WTC11 (cell line): ENCODE data around the gene NCBP2.

ENCODE experiments used
- CTCF ChIP-seq: fragments of 200-600 bp; IDR thresholded peaks from 2 replicates; pipeline ENCODE4 v1.8.0; 2022; ENCODE audit warnings: antibody characterized with exemption
- ESRRA ChIP-seq: sonication (generic); formaldehyde crosslinking; IDR thresholded peaks from 2 replicates; pipeline ENCODE4 v1.8.1; 2022; ENCODE audit warnings: mild to moderate bottlenecking, missing genetic modification reagents, borderline replicate concordance
- FOXP1 ChIP-seq: sonication (generic); formaldehyde crosslinking; IDR thresholded peaks from 2 replicates; pipeline ENCODE4 v1.8.0; 2022; ENCODE audit warnings: missing genetic modification reagents, mild to moderate bottlenecking, moderate library complexity, borderline replicate concordance
- FOXP4 ChIP-seq: sonication (generic); formaldehyde crosslinking; IDR thresholded peaks from 2 replicates; pipeline ENCODE4 v1.8.0; 2022; ENCODE audit warnings: mild to moderate bottlenecking, missing genetic modification reagents
- JUN ChIP-seq: sonication (generic); formaldehyde crosslinking; IDR thresholded peaks from 2 replicates; pipeline ENCODE4 v1.8.0; 2023; ENCODE audit warnings: mild to moderate bottlenecking, missing genetic modification reagents
- MAX ChIP-seq: sonication (generic); formaldehyde crosslinking; IDR thresholded peaks from 2 replicates; pipeline ENCODE4 v1.8.0; 2022; ENCODE audit warnings: mild to moderate bottlenecking, missing genetic modification reagents
- MLX ChIP-seq: sonication (generic); formaldehyde crosslinking; IDR thresholded peaks from 2 replicates; pipeline ENCODE4 v1.8.1; 2023; ENCODE audit warnings: mild to moderate bottlenecking, missing genetic modification reagents, moderate library complexity
- NR2C2 ChIP-seq: sonication (generic); formaldehyde crosslinking; IDR thresholded peaks from 2 replicates; pipeline ENCODE4 v1.8.0; 2022; ENCODE audit warnings: mild to moderate bottlenecking, missing genetic modification reagents
- TEAD1 ChIP-seq: sonication (generic); formaldehyde crosslinking; IDR thresholded peaks from 2 replicates; pipeline ENCODE4 v1.8.0; 2022; ENCODE audit warnings: mild to moderate bottlenecking, missing genetic modification reagents
- TEAD4 ChIP-seq: sonication (generic); formaldehyde crosslinking; IDR thresholded peaks from 2 replicates; pipeline ENCODE4 v1.8.0; 2022; ENCODE audit warnings: mild to moderate bottlenecking, missing genetic modification reagents
- ZNF281 ChIP-seq: sonication (generic); formaldehyde crosslinking; IDR thresholded peaks from 2 replicates; pipeline ENCODE4 v1.8.0; 2023; ENCODE audit warnings: mild to moderate bottlenecking, missing genetic modification reagents

- TF ChIP-seq TEAD4 (CRISPR knock-in tag), result no peak
- no peak for TF ChIP-seq CTCF
- no peak for TF ChIP-seq NR2C2 (CRISPR knock-in tag)
- TF ChIP-seq JUN (CRISPR knock-in tag), result no peak
- TF ChIP-seq ZNF281 (CRISPR knock-in tag), result no peak
- TF ChIP-seq MLX (CRISPR knock-in tag), result no peak
- TF ChIP-seq FOXP4 (CRISPR knock-in tag), result no peak
- no peak for TF ChIP-seq TEAD1 (CRISPR knock-in tag)
- TF ChIP-seq ESRRA (CRISPR knock-in tag), result no peak
- TF ChIP-seq FOXP1, result no peak
- no peak for TF ChIP-seq MAX (CRISPR knock-in tag)
Measured at GRCh38 chr3:196981657-196982056, 39.3 kb upstream of the NCBP2 start.
